Measurements from ENCODE around the gene TLE5.
A peak's percentile ranks its signal among the peaks of the same experiment; 100 is the strongest.
"Not testable (repeated sequence)": the region's sequence is repeated elsewhere in the genome, so short reads cannot be mapped to it uniquely, and the experiment has no call there.

The TLE5 gene

GRCh38 chr19:3060857-3061181 is 1.5 kb downstream of the TLE5 start:
- DNase-seq, result no peak

DNA sequence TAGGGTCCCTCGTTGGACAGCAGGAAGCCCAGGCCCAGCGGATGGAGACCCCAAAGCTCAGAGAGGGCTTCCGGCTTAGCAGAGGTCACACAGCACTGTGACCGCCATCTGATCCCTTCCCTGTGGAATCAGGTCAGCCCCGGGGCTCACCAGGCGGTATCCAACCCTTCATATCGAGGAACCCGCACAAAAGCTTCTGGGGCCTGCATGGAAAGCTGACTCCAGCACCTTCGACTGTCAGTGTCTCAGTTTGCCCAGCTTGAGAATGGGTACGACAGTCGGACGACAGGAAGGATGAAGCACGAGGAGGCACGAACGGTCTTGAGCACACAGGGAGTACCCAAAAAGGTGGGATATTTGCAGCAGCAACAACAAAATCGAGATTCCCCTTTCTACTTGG is 2.6 kb downstream of the TLE5 start:
- DNase-seq, result no peak

DNA sequence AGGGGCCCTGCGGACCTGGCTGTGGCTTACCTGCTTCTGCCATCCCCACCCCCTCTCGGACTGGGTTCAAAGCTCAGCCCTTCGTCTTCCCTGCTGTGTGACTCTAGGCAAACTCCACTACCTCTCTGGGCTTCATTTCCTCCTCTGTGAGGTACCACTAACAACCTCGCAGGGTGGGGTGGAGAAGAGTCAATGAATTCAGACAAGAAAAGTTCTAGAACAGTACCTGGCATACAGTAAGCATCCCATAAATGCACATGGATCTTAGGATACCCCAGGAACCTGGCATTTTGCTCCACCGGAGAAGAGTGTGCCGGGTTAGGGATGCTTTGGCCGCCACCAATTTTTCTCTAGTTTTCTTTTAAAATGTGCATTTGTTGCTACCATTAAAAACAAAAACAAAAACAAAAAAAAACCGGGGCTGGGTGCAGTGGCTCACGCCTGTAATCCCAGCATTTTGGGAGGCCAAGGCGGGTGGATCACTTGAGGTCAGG is 3.4 kb downstream of the TLE5 start:
- DNase-seq, result no peak

- no peak for DNase-seq
Observed at GRCh38 chr19:3058009-3058820, 4.1 kb downstream of the TLE5 start.

DNA sequence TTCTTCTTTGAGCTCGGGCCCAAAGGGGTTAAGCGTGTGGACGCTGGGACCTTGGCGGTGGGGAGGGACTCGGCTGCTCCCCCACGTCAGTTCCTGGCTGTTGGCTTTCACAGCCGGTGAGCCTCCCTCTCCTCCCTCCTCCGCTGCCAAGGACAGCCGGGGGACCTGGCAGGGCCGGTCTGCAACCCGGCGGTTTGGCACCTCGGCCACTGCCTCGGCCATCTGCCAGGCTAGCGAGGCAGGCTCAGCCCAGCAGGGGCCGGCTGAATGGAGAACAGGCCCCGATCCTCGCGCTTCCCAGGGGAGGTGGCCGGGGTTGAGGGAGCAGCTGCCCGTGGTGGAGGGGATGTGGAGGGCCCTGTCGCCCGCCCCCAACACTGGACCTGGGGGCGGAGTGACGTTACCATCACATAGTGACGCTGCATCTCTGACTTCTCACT is 5.0 kb downstream of the TLE5 start:
- DNase-seq, result no peak

- no peak for DNase-seq
Observed at GRCh38 chr19:3056417-3057088, 5.7 kb downstream of the TLE5 start.

GRCh38 chr19:3055741-3056416 is 6.4 kb downstream of the TLE5 start:
- no peak for DNase-seq

- no peak for DNase-seq
Observed at GRCh38 chr19:3054972-3055740, 7.1 kb downstream of the TLE5 start.

DNA sequence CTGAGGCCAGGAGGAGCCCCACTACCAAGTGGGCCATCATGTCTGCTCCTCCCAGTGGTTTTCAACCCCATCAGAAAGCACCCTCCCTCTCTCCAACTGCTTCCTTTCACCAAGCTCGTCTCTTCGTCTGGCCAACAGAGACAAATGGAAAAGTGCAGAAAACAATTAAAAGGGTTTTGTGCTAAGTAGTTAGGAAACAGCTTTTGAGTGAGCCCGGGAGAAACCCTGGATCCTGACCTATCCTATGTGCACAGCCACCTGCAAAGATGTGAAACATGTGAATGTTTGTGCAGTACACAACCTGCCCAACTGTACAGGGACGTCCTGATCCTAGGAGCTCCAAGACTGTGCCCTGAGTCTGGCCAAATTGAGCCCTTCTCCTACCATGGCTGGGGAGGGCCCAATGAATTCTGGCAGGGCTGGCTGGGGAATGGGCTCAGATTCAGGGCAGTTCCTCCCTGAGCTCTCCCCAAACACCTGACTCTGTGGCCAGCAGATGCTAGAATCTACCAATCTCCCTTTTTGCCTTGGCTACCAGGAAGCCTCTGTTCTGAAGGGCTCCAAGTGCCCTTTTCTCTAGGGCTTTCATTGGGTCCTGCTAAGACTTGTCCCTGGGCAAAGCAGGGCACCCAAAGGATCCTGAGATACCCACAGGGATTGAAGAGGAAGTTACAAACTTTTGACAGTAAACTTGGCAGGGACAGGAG is 7.9 kb downstream of the TLE5 start:
- DNase-seq, result no peak

DNA sequence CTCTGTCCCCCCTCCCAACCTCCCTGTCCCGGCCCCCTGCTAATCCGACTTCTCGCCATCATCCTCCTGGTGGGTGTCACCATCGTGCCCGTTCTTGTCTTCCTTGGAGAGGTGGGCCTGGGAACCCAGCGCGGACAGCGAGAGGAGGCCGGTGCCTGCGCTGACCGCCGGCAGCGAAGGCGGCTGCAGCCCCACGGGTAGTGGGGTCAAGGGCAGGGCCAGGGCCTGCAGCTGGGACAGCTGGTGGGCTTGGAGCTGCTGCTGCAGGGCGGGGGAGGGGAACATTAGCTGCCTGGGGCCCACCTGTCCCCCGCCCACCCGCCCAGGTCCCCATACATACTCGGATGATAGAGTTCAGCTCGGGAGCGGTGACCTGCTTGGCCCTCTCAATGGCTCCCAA is 8.5 kb downstream of the TLE5 start:
- no peak for DNase-seq

DNA sequence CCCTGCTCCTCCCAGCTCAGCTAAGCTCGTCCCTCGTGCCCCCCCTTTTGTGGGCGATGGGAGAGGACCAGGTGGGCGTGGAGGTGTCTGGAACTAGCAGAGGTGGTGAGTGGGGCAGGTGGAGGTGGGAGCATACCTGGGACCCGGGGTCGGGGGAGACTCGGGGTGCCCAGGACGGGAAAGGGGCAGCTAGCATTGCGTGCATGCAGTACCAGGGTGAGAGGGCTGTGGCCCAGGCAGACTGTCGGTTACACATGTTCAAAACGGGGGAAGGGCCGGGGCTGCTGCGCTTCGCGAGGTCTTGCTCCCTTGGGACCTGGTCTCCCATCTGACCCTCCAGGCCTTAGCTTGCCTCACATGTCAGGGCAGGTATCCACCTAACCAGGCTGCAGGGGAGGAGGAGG is 9.1 kb downstream of the TLE5 start:
- no peak for DNase-seq

GRCh38 chr19:3050016-3050415 is 12.3 kb downstream of the TLE5 start:
- not testable (repeated sequence) for DNase-seq

DNA sequence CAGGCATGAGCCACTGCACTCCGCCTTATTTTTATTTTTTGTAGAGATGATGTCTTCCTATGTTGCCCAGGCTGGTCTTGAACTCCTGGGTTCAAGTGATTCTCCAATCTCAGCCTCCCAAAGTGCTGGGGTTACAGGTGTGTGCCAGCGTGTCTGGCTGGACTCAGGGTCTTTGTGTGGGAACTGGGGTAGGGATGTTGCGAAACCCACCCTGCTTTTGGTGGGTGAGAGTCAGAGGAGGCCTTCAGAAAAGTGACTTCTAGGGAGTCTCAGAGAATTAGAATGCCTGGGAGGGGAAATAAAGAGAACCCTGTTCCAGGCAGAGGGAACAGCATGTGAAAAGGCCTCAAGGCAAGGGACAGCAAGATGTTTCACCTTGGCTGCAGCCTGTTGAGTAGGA is 13.2 kb downstream of the TLE5 start:
- DNase-seq, result no peak

- no peak for DNase-seq
Observed at GRCh38 chr19:3048190-3048533, 14.1 kb downstream of the TLE5 start.

GRCh38 chr19:3047496-3048189 is 14.7 kb downstream of the TLE5 start:
- peak; percentile 72 for DNase-seq

- peak; percentile 39 for DNase-seq
Observed at GRCh38 chr19:3046698-3047495, 15.4 kb downstream of the TLE5 start.

- no peak for DNase-seq
Observed at GRCh38 chr19:3045885-3046697, 16.2 kb downstream of the TLE5 start.

DNA sequence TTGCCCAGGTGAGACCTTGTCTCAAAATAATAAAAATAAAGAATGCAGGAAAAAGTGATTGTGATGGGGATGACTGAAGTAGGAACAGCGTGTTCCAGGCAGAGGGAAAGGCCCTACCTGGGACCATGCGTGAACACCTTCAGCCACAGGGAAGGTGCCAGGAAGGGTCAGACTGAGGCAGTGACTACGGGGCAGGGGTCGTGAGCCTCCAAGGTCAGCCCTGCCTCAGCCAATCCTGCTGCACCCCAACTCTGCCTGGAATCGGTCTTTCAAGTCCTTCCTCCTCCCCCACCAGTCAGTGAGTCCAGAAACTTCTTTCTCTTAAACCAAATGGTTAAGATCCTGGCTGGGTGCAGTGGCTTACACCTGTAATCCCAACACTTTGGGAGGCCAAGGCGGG is 17.1 kb downstream of the TLE5 start:
- DNase-seq, result no peak

GRCh38 chr19:3042621-3043267 is 19.6 kb downstream of the TLE5 start:
- DNase-seq, result no peak
